Measurements from ENCODE around the gene SERINC1. TPM values are rescaled to one million over a fixed set of nuclear protein-coding genes. Genes with fewer than 3 reads are reported as not detected.

SERINC1 gene
- total RNA-seq, 1 donor = 282 TPM

DNA sequence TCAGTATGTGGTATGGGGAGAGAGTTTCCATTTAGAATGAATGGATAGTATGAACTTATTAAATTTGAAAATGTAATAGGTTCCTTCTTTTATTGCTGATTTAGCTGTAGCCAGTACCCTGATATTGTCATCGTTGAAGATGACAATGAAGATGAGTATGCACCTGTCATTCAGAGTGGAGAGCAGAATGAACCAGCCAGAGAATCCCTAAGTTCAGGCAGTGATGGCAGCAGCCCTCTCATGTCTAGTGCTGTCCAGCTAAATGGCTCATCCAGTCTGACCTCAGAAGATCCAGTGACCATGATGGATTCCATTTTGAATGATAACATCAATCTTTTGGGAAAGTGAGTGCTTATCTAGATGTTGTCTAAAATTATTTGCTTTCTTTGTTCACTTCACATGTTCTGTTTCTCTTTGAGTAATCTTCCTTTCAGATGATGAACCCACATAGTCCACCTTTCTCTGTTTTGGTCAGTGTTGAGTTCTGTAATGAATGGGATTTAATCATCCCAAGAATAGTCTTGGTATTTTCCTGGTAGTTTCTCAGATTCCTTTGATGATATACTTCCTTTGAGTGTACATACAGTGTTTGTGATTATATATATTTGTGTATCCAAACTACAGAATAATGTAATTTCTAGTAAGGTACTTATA lies 48.9 kb downstream of the SERINC1 start:
- DNase-seq (ENCODE audit: low read depth) = no peak
- TF ChIP-seq, protein P1, sequence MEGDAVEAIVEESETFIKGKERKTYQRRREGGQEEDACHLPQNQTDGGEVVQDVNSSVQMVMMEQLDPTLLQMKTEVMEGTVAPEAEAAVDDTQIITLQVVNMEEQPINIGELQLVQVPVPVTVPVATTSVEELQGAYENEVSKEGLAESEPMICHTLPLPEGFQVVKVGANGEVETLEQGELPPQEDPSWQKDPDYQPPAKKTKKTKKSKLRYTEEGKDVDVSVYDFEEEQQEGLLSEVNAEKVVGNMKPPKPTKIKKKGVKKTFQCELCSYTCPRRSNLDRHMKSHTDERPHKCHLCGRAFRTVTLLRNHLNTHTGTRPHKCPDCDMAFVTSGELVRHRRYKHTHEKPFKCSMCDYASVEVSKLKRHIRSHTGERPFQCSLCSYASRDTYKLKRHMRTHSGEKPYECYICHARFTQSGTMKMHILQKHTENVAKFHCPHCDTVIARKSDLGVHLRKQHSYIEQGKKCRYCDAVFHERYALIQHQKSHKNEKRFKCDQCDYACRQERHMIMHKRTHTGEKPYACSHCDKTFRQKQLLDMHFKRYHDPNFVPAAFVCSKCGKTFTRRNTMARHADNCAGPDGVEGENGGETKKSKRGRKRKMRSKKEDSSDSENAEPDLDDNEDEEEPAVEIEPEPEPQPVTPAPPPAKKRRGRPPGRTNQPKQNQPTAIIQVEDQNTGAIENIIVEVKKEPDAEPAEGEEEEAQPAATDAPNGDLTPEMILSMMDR (IDR thresholded peaks at IDR 0.05; ENCODE audit: insufficient read depth, low read length) = no peak
- no peak overlapping the region for H3K4me3 ChIP-seq (ENCODE audit: low read depth, low read length)

DNA sequence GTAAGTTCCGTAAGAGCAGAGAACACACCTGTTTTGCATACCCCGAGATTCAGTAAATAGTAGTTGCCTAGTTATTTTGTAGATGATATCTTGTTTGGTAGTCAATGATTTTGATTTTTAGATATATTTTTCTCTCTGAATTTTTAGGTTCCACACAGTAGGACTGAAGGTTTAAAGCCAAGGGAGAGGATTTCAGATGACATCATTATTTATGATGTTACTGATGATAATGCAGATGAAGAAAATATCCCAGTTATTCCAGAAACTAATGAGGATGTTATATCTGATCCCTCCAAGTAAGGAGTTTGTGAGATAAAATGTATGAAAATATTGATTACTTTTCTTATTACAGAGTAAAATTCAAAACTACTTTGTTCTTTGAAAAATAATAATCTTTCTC lies 49.6 kb downstream of the SERINC1 start:
- no peak for DNase-seq (ENCODE audit: low read depth)
- TF ChIP-seq, protein P1 (IDR thresholded peaks at IDR 0.05; ENCODE audit: insufficient read depth, low read length) = no peak
- no peak overlapping the region for H3K4me3 ChIP-seq (ENCODE audit: low read depth, low read length)

- no peak overlapping the region for H3K4me3 ChIP-seq (ENCODE audit: low read depth, low read length)
- TF ChIP-seq, protein P1 (IDR thresholded peaks at IDR 0.05; ENCODE audit: insufficient read depth, low read length) = no peak
- no peak for DNase-seq (ENCODE audit: low read depth)
These were observed 54.8 kb downstream of the SERINC1 start for GRCh38 chr6:122416825-122417224.

DNA sequence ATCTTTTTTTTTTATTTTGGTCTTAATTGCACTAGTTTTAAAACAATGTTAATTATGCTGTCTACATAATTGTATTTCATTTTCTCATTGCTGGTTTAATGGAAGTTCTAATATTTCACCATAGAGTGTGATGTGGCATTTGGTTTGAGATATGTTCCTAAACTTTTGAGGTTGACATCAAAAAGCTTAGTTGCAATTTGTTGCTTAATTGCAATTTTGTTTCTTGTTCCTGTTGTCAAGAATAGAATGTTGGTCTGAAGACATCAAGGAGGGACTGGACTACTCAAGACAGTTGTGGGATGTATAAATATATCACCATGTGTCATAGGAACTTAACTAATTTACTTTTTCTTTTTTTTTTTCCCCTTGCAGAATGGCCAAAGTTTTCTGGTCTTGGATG lies 59.6 kb downstream of the SERINC1 start:
- no peak overlapping the region for H3K4me3 ChIP-seq (ENCODE audit: low read depth, low read length)
- TF ChIP-seq, protein P1 (IDR thresholded peaks at IDR 0.05; ENCODE audit: insufficient read depth, low read length) = no peak
- DNase-seq (ENCODE audit: low read depth) = no peak

GRCh38 chr6:122408702-122409458 lies 62.7 kb downstream of the SERINC1 start:
- no peak overlapping the region for H3K4me3 ChIP-seq (ENCODE audit: low read depth, low read length)
- TF ChIP-seq, protein P1 (IDR thresholded peaks at IDR 0.05; ENCODE audit: insufficient read depth, low read length) = no peak
- DNase-seq (ENCODE audit: low read depth) = no peak

- TF ChIP-seq, protein P1 (IDR thresholded peaks at IDR 0.05; ENCODE audit: insufficient read depth, low read length) = no peak
- DNase-seq (ENCODE audit: low read depth) = no peak
- no peak overlapping the region for H3K4me3 ChIP-seq (ENCODE audit: low read depth, low read length)
These were observed 63.4 kb downstream of the SERINC1 start for GRCh38 chr6:122408240-122408639.

Measured in fibroblast of the aortic adventitia (primary cell).